GM23338 (cell line): ENCODE data around the gene TAF4B. TPM values are rescaled to one million over a fixed set of nuclear protein-coding genes. Genes with fewer than 3 reads are reported as not detected.

Experiments
- ATAC-seq: fragments of 200-7000 bp; cut with Tn5 transposase; 3 replicates; pipeline ENCODE4 v1.9.1; 2020
- DNase-seq: peaks from one replicate; pipeline ENCODE4 v3.0.0-alpha.2; 2015; ENCODE audit warnings: low spot score
- H2AFZ ChIP-seq: fragments of 200-600 bp; sonication (generic); 2 replicates; pipeline ENCODE4 v1.8.0; 2016; ENCODE audit warnings: antibody characterized with exemption, mild to moderate bottlenecking, moderate library complexity
- H3F3A ChIP-seq: fragments of 200-600 bp; sonication (generic); replicated peaks from 2 replicates; pipeline ENCODE4 v1.8.0; 2017; ENCODE audit warnings: antibody characterized with exemption, mixed run types, low read depth
- H3K27ac ChIP-seq: fragments of 200-600 bp; sonication (generic); 2 replicates; pipeline ENCODE4 v1.6.1; 2016; ENCODE audit warnings: low read depth
- H3K27me3 ChIP-seq: fragments of 200-600 bp; sonication (generic); 2 replicates; pipeline ENCODE4 v1.8.0; 2016; ENCODE audit warnings: mild to moderate bottlenecking, mixed run types, moderate library complexity; ENCODE audit not compliant: insufficient read depth
- H3K36me3 ChIP-seq: fragments of 200-600 bp; sonication (generic); 2 replicates; pipeline ENCODE4 v1.8.0; 2016; ENCODE audit warnings: mild to moderate bottlenecking; ENCODE audit not compliant: insufficient read depth
- H3K4me1 ChIP-seq: fragments of 200-600 bp; sonication (generic); 2 replicates; pipeline ENCODE4 v1.8.0; 2016; ENCODE audit warnings: mild to moderate bottlenecking, moderate library complexity; ENCODE audit not compliant: insufficient read depth
- H3K4me2 ChIP-seq: fragments of 200-600 bp; sonication (generic); 2 replicates; pipeline ENCODE4 v1.7.1; 2017; ENCODE audit warnings: mixed run types
- H3K4me3 ChIP-seq: fragments of 200-600 bp; sonication (generic); 2 replicates; pipeline ENCODE4 v1.6.1; 2016; ENCODE audit warnings: mixed run types
- H3K79me2 ChIP-seq: fragments of 200-600 bp; sonication (generic); replicated peaks from 2 replicates; pipeline ENCODE4 v1.8.0; 2017; ENCODE audit warnings: mild to moderate bottlenecking; ENCODE audit not compliant: insufficient read depth
- H3K9me2 ChIP-seq: fragments of 200-600 bp; sonication (generic); 2 replicates; pipeline ENCODE4 v1.8.0; 2017; ENCODE audit not compliant: insufficient read depth
- H4K20me1 ChIP-seq: fragments of 200-600 bp; sonication (generic); replicated peaks from 2 replicates; pipeline ENCODE4 v1.8.0; 2017; ENCODE audit warnings: mild to moderate bottlenecking; ENCODE audit not compliant: insufficient read depth
- H3K27ac Mint-ChIP-seq: 2 replicates; pipeline ENCODE4 v1.8.0; 2020; ENCODE audit warnings: inconsistent platforms, mild to moderate bottlenecking, moderate library complexity, mixed read lengths
- H3K27me3 Mint-ChIP-seq: 3 replicates; pipeline ENCODE4 v1.8.0; 2022; ENCODE audit warnings: low read depth, mild to moderate bottlenecking, moderate library complexity, mixed read lengths, inconsistent platforms; ENCODE audit not compliant: insufficient read depth, poor library complexity
- H3K36me3 Mint-ChIP-seq: 3 replicates; pipeline ENCODE4 v1.8.0; 2021; ENCODE audit warnings: low read depth, mild to moderate bottlenecking, inconsistent platforms, moderate library complexity, mixed read lengths
- H3K4me1 Mint-ChIP-seq: 3 replicates; pipeline ENCODE4 v1.8.0; 2020; ENCODE audit warnings: mild to moderate bottlenecking, inconsistent platforms, mixed read lengths
- H3K4me3 Mint-ChIP-seq: 3 replicates; pipeline ENCODE4 v1.8.0; 2021; ENCODE audit warnings: moderate library complexity, mild to moderate bottlenecking, inconsistent platforms, mixed read lengths
- H3K9me3 Mint-ChIP-seq: 3 replicates; pipeline ENCODE4 v1.8.0; 2020; ENCODE audit warnings: moderate library complexity, mild to moderate bottlenecking, inconsistent platforms, mixed read lengths
- CREB1 ChIP-seq: fragments of 250-450 bp; sonication (Bioruptor Pico); IDR thresholded peaks from 2 replicates; pipeline ENCODE4 v1.5.0; 2020; ENCODE audit warnings: low read depth, mild to moderate bottlenecking, moderate library complexity
- CTCF ChIP-seq, 2 experiments: fragments of 200-600 bp in 1 of 2; sonication (generic) in 1 of 2; conservative IDR thresholded peaks; 2 replicates each; pipeline versions ENCODE4 v1.5.1 to v1.6.1; 2016 to 2017; ENCODE audit warnings: antibody characterized with exemption in 2 of 2, low read depth in 2 of 2, mild to moderate bottlenecking in 2 of 2, moderate library complexity in 1 of 2
- ETS1 ChIP-seq: IDR thresholded peaks from 2 replicates; pipeline ENCODE4 v1.6.1; 2016; ENCODE audit warnings: antibody characterized with exemption
- EZH2 ChIP-seq: fragments of 200-600 bp; sonication (generic); IDR thresholded peaks from one replicate; pipeline ENCODE4 v1.8.0; 2017; ENCODE audit warnings: antibody characterized with exemption, mild to moderate bottlenecking, low read depth; ENCODE audit not compliant: unreplicated experiment
- EZH2phosphoT487 ChIP-seq: fragments of 200-600 bp; sonication (generic); IDR thresholded peaks from one replicate; pipeline ENCODE4 v1.8.1; 2018; ENCODE audit warnings: antibody characterized with exemption; ENCODE audit not compliant: unreplicated experiment
- JUNB ChIP-seq: IDR thresholded peaks from one replicate; pipeline ENCODE4 v1.6.1; 2016; ENCODE audit warnings: antibody characterized with exemption; ENCODE audit not compliant: unreplicated experiment
- NANOG ChIP-seq: IDR thresholded peaks from 2 replicates; pipeline ENCODE4 v1.6.1; 2016; ENCODE audit warnings: antibody characterized with exemption, borderline replicate concordance
- POLR2AphosphoS5 ChIP-seq: IDR thresholded peaks from 2 replicates; pipeline ENCODE4 v1.6.1; 2016; ENCODE audit warnings: antibody characterized with exemption, low read depth
- REST ChIP-seq: IDR thresholded peaks from one replicate; pipeline ENCODE4 v1.6.1; 2018; ENCODE audit warnings: antibody characterized with exemption; ENCODE audit not compliant: unreplicated experiment
- STAT1 ChIP-seq: IDR thresholded peaks from one replicate; pipeline ENCODE4 v1.6.1; 2016; ENCODE audit warnings: antibody characterized with exemption; ENCODE audit not compliant: unreplicated experiment
- ZNF114 ChIP-seq: fragments of 250-450 bp; sonication (Bioruptor Pico); IDR thresholded peaks from 2 replicates; pipeline ENCODE4 v1.5.0; 2020; ENCODE audit warnings: mild to moderate bottlenecking, moderate library complexity
- ZNF331 ChIP-seq: fragments of 250-450 bp; sonication (Bioruptor Pico); IDR thresholded peaks from 2 replicates; pipeline ENCODE4 v1.5.0; 2020; ENCODE audit warnings: low read depth, mild to moderate bottlenecking, moderate library complexity
- ZNF462 ChIP-seq: fragments of 250-450 bp; sonication (Bioruptor Pico); IDR thresholded peaks from 2 replicates; pipeline ENCODE4 v1.5.0; 2020; ENCODE audit warnings: mild to moderate bottlenecking, moderate library complexity
- polyA plus RNA-seq: library from polyadenylated mRNA; unstranded; fragments of >200 nt; fragmentation: Nextera tagmentation; extraction: Ambion mirVana; gene quantifications from 2 replicates; pipeline ENCODE4 v1.2.1, GENCODE V29; 2016
- total RNA-seq: library from RNA; depleted of rRNA; stranded (reverse); fragments of >200 nt; shearing (Covaris generic); gene quantifications from 2 replicates; pipeline ENCODE4 v1.2.3, GENCODE V29; 2014

The TAF4B gene
- total and polyA plus RNA-seq, 2 experiments from 2014 or later = 9.4 to 27.3 TPM

- TF ChIP-seq ZNF462 (CRISPR knock-in tag) = no peak
Observed at GRCh38 chr18:26357960-26358359, 131.7 kb downstream of the TAF4B start (continued).

GRCh38 chr18:26362021-26362420 is 135.8 kb downstream of the TAF4B start:
- no peak for ATAC-seq
- no peaks in the 10 kb centered on the region for H3K9me2 ChIP-seq
- TF ChIP-seq EZH2phosphoT487 (no peak), JUNB (no peak), NANOG (no peak), STAT1 (no peak), CREB1 (CRISPR knock-in tag) (no peak), POLR2AphosphoS5 (no peak), ZNF331 (no peak), ZNF114 (no peak), REST (no peak), ETS1 (no peak), CTCF (conservative IDR thresholded peaks at IDR 0.05; ENCODE audit: low read depth in 2 of 2) (no peak), EZH2 (no peak)

More at GRCh38 chr18:26362021-26362420, 135.8 kb downstream of the TAF4B start:
- Histone ChIP-seq H3K4me2 (no peak overlapping the region), H3K4me1 (no peaks in the 10 kb centered on the region), H3K27me3 (no peaks in the 10 kb centered on the region), H2AFZ (no peak overlapping the region), H3K36me3 (no peaks in the 10 kb centered on the region), H3K79me2 (no peaks in the 10 kb centered on the region), H3K4me3 (no peak overlapping the region), H3K27ac (no peak overlapping the region), H4K20me1 (no peaks in the 10 kb centered on the region), H3F3A (no peaks in the 10 kb centered on the region)
- Mint-ChIP-seq H3K9me3 (peaks cover 1% of the 10 kb centered on the region; the same call in 2 of the 3 replicates), H3K4me1 (no peaks in the 10 kb centered on the region; the same call in 1 of the 3 replicates), H3K27me3 (no peaks in the 10 kb centered on the region), H3K4me3 (no peak overlapping the region), H3K36me3 (peaks cover 28% of the 10 kb centered on the region), H3K27ac (no peak overlapping the region)
- DNase-seq = no peak
